GM19463 (cell line): ENCODE measurements around the gene NCAM1.

ENCODE experiments used
- ATAC-seq: cut with Tn5 transposase; IDR thresholded peaks from one replicate; pipeline ENCODE4 v1.9.1; 2021; ENCODE audit warnings: mild to moderate bottlenecking, moderate library complexity; ENCODE audit not compliant: unreplicated experiment

The NCAM1 gene

DNA sequence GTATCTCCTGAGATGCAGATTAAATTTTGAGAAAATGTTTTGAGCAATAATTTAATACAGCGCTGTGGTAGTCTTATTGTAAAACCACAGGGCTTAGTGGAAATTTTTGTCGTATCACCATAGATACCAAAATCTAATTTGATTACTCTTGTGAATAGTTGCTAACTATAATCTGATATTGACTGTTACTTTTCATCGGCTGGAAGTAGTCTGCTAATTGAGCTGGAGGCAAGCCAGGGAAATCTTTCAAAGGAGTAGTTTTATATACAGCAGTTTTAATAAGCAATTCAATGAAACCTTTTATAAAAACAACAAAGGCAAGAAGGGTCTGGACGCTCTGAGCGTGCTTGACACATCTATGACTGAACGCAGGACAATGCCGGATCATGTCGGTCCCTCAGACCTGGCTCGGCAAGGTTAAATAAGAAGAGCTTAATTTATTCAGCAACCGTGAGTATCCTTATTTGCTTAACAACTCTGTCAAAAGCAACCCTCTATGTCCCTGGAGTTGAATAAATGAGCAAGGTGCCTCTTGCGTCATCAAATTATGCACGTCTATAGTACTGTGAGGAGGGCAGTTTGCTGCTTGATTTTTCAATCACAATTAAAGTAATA is 121.2 kb downstream of the NCAM1 start:
- ATAC-seq: no peak

DNA sequence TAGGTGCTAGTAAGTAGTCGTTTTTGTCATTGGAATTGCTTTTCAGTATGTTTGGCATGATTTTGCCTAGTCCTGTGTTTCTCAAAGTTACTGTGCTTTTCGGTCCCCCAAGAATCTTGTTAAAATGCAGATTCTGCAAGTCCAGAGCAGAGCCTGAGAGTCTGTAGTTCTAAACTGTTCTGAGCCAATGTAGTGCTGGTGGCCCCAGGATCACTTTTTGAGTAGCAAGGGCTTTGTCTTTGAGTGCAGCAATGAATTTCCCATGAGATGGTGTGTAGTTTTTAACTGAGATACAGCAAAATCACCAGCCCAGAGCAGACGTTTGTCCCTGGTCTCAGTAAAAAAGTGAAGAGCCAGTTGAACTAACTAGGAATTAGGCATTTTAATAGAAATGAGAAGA is 122.4 kb downstream of the NCAM1 start:
- ATAC-seq: no peak

DNA sequence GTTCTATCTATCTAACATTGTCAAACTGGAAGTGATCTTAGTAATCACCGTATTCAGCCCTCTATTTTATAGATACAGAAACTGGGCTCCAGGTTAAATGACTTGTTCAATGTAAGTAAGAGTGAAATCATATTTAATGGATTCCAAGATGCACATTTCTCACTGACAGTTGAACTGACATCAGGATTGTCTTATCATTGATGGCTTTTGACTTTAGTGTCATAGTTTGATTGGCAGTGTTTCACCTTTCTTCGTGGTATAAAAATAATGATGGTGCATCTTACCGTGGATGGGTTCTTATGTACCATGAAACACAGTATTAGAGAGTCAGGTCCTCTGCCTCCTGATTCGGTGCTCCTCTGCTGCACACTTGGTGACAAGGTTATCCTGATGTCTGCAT is 123.1 kb downstream of the NCAM1 start:
- ATAC-seq: no peak

DNA sequence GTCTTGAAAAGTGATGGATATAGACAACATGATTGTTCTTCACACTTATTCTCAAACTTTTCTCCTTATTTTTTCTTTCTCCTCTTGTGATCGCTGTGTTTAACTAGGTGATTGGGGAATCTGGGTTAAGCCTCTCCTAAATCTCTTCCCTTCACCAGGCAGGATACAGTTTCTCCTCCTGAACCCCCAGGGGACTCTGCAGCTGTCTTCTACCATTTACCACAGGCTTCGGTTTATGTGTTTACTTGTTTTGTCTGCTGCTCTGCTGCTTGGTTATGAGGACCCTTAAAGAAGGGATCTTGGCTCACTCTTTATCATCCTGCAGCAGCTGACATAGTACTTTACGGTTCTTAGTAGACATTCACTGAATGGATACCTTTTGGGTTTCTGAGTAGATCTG is 124.2 kb downstream of the NCAM1 start:
- ATAC-seq: no peak

DNA sequence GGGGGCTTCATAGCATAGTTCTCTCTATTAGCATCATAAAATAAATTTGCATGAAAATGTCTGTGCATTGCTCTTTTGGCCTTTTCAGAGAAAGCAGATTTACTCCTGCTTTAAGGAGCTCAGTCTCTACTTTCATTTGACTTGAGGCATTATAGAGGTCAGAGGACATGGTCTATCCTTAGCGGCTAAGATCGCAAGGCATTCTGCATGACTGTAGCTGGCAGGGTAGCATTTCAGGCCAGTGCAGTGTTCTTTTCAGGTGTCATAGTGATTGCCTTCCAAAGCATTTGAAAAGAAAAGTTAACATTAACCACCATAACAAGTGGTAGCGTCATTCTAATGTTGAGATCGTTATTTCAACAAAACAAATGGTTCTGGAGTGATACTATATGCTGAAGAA is 126.5 kb downstream of the NCAM1 start:
- ATAC-seq: no peak

DNA sequence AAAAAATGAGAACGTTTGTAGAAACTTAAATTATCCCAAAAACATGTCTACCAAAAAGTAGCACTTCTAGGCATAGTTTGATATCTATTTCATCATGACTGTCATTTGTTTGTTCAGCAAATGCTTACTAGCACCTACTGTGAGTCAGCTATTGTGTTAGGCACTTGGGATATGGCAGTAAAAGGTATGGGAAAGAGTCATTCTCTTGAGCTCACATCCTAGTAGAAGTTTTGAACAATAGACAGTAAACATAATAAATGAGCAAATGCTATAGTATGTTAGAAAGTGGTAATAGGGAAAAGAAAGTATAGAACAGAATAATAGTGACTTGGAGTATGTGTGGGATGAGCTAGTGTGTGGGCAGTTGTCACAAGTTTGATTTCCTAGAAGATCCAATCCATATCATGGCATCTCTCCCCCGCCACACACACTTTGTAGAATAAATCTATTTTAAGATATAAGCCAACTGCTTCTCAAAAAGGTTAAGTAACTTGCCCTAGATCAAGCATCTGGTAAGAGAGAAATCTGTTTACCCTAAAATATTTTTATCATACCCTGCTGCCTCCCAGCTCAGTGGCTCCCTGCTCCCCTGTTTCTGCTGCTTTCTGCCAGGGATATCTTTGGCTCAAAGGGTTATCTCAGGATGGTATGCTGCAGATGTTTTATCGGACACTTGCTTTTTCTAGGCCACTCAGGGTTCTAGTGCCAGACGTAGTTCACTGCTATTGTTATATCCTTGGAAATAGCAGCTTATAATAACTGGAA is 129.7 kb downstream of the NCAM1 start:
- ATAC-seq: no peak

DNA sequence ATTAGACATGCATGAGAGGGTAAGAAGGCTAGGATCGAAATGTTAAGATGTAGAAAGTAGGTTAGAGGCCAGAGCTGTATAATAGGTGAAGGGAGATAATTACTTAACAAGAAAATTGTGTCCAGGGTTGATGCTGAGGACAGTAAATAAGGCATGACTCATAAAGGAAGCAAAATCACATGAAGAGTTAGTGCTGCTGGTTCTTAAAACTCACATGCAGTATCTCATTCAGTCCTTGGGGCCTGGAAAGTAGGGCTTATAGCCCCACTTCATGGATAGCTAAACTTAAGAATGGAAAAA is 130.2 kb downstream of the NCAM1 start:
- ATAC-seq: no peak

DNA sequence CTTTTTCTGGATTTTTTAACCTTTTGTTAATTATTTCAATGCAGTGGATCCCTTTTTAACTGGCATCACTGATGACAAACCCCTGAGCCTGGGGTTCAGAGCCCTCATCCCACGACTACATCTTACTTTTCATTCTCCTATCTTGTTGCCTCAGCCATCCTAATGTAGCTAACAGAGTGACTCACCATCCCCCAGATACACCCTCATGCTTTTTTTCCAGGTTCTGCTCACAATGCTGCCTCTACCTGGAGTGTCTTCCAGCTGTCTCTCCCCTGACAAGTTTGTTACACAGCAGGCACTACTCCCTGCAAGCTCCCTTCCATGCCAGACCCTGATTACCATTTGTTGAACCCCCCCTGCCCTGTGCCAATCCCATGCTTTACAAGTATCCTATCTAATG is 135.4 kb downstream of the NCAM1 start:
- no peak for ATAC-seq

DNA sequence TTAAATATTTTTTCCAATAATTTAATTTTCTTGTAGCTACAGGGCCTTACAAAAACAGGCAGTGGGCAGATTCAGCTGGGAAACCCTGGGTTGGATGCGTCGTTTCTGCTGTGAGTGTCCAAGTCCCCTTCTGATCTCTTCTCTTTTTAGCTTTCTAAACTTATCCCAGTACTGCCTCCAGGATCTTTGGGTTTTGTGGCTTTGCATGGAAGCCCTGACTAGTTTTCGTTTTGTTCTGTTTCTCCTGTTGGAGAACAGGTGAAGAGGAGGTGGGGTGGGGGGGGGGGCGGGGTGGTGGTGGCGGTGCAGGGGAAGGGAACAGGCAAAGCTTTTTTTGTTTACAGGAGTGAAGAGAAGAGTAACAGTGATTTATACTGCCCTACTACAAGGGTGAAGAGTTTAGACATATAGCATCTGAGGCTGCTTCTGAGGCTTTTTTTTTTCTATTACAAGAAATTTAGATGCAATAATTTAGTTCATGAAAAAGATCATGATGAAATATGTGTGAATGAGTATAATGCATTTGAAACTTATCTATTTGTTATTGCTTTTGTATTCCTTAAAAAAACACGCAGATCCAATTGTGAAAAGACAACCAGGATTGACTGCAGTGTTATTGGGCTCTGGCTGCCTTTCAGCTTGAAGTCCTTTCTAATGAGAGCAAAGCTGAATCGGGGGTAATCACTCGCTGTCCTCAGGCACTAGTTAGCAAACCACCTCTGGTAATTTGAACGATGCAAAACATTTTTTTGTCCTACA is 142.9 kb downstream of the NCAM1 start:
- ATAC-seq: no peak

DNA sequence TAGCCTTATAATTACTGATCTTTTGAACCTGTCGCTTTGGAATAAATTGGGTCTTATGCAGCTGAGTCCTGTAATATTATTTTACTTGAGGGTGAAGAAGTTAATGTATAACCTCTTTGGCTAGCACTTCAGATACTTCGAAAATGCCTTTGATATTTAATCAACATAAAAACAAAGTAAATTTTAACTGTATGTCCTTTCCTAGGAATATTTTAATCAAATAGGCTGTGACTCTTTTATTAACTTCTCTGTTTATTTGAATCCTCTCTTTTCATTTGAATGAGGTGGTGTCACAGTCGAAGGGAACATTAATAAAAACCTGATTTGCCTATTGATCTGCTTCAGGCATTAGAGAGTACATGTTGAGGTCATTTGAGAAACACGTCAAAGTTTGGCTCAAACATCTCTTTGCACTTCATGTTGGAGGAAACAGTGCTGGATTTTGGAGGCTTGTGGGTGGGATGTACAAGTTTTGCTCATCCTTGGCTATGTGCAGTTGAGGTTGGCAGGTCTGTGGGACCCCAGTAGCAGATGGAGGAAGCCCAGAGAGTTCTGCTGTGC is 143.6 kb downstream of the NCAM1 start:
- no peak for ATAC-seq

DNA sequence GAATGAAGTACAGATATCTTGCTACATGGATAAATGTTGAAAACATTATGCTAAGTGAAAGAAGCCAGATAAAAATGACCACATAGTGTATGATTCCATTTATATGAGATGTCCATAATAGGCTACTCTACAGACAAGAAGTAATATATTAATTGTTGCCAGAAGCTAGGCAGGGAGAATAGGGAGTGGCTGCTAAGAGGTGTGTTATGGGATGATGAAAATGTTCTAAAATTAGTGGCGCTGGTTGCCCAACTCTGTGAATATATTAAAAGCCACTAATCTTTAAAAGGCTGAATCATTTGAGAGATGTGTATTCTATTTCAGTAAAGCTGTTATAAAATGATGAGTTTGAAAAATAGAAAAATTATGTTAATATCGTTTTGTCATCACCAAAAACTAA is 144.4 kb downstream of the NCAM1 start:
- no peak for ATAC-seq

DNA sequence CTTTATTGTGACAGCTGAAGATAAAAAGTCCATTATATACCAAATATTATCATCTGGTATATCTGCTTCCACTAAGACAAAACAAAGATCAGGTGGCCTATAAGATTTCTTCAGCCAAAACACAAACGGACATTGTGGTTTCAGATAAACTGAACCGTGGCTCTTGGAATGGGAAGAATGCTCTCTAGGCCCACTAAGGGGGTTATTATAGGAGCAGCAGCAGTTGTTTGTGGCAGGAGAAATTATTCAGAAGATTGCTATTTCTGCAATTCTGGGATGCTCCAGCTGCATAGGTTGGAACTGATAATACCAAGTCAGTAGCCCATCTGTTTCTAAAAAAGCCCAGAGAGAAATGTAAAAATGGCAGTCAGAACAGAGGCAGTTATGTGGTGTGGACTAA is 145.3 kb downstream of the NCAM1 start:
- no peak for ATAC-seq

DNA sequence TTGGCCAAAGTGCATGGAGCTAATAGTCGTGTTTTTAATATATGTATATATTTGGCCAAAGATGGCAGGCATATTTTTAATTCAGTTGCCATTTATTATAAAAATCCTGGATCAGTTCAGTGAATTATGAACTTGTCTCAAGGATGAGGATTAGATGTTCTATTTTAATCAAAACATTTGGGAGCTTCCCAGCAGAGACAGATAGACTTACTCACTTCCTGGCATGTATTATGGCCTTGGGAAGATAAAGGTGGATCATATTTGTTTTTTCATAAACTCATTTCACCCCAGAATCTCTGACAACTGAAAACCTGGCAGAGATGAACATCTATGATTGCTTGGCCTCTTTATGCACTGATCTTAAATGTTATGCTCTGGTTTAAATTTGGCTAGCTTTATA is 148.8 kb downstream of the NCAM1 start:
- no peak for ATAC-seq

DNA sequence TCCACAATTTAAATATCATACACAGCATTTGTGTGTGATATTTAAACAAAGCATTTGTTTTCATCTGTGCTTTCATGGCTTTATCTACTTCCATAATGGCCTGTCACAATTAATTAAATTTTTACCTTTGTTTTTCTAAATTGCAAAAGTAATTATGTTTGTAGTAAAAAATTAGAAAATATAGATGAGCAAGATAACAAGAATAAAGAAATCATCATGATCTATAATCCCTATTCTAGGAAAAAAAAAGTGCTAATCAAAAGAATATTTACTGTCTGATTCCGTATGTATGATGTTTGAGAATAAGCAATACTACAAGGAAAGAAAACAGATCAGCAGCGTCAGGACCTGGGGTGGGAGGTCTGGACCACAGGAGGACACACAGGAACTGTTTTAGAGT is 149.9 kb downstream of the NCAM1 start:
- no peak for ATAC-seq

DNA sequence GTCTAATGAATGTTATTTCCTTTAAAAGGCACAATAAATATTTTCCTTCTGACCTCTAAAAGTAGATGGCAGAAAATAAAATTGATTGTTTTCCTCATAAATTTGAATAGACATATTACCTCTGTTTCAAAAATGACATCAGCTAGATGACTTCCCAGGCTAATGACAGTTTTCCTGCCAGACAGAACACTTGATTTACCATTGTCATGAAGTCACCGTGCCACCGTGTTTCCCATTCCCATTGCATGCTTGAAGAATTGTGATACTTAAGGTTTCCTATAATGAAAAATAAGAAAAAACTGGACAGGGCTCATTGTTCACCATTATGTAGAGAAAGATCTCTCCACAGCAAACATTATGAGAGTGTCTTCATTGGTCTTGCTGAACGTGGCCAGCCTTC is 151.1 kb downstream of the NCAM1 start:
- no peak for ATAC-seq

DNA sequence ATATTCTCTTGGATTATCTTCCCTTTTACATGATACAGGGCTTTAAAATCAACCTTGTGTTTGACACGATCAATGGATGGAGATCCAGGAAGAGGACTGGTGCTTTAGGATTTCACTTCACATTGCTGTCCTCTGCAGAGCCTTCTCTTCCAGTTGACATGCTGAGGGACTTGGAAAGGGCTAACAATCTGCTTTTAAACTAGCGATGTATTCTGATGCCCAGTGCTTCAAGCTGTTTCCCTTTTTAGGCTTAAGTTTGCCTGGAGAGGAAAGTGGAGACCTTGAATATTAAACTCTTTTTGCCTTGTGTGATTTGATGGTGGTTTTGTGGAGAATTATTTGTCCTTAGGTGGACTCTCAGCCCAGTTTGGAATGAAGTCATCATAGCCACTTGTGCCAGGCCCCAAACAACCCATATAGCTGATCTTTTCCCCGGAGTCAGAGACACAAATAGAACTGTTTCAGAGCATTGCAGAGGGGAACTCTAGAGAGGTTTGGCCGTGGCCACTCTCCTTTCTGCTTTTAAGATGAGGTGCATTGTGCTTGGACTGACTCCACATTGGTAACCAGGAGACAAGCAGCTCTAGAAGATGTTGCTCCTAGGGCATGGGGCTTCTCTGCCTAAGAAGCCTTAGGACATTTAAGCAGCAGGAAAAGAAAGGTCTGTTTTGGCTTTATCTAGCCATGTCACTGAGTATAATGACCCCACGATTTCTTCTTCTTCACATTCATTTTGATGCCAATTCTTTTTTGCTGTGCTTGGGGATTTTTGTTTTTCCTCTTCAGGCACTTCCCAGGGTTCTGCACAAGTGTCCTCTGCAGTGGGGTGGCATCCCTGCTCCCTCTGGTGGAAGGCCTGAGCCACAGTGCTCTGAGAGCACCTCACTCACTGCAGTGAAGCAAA is 152.8 kb downstream of the NCAM1 start:
- no peak for ATAC-seq

DNA sequence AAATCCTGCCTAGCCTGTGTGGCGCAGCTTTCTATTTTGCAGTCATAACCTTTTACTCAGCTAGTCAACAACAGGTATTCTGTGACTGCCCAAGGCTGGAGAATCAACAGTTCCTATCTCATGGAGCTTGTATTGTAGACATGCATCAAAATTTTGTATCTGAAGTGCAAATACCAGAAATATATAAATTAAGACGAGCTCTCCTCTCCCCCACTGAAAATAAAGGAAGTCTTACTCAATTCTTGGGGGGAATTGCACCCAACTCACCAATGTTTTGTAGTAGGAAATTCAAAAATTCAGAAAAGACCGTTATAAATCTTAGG is 153.4 kb downstream of the NCAM1 start:
- ATAC-seq: no peak

DNA sequence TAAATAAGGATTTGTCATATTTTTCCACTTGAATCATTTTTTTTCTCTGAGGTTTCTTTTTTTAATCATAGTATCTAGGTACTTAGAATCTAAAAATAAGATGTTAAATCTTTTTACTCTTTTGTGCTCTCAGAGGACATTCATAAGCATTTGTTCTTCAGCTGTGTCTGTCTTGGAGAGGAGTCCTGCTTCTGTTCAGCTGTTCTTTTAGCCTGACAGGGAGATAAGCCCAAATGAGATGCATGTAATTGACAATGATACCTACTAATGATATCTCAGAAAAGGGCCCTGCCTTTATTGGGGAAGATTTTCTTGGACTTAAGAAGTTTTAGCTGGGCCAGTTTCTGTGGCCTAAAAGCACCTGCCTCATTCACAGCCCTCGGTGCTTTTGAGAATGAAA is 156.9 kb downstream of the NCAM1 start:
- ATAC-seq: no peak

DNA sequence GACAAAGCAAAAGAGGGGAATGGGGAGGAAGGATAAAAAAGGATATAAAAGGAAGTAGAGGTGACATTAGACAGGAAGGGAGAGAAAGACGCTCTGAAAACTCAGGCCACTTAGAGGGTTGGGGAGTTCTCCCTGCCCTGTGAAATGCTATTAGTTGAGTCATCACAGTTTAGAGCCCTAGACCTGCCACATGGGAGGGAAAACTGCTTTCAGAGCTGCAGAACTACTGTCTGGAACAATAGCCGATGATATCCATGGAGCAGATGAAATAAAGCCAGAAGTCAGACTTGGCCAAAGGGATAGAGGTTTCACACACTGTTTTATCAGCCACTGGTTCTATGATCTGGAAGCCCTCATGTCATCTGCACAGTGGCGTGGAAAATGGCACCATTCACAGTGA is 157.9 kb downstream of the NCAM1 start:
- no peak for ATAC-seq

DNA sequence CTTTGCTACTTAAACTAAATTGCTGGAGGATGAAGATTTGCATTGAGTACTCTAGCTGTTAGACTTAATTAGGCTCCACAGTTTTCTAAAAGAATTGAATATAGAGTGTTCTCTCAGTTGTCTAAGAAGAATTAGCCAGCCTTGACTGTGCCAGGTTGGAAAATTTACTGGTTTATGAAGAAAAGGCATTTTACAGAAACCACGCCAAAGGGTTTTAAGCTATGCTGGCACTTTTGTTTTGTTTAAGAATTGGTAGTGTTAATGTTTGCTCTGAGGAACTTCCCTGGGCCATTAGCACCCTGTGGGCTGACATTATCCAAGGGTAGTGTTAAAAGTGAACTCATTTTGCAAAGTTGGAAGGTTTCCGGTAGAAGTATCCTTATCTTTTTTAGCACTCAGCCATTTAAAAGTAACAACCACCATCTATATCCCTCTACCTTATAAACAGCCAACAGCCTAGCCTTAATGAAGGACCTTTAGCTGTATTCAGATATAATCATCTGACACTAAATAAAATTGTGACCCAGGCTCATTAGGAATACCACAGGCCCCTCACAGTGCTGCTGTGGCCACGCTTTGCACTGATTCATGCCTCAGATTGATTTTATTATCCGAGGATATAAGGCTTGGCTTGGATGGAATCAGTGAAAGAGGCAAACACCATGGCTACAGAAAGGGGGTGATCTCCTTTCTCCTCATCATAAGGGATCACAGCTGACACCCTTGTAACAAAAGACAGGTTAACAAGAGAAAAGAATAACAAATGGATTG is 158.9 kb downstream of the NCAM1 start:
- no peak for ATAC-seq
